Neural progenitor cell (in vitro differentiated cells): ENCODE measurements around the gene SATL1.

ENCODE experiments used
- EZH2 ChIP-seq: fragments of 200-600 bp; sonication (generic); IDR thresholded peaks from 2 replicates; pipeline ENCODE4 v1.6.1; 2017; ENCODE audit warnings: antibody characterized with exemption, mild to moderate bottlenecking, moderate library complexity
- EZH2phosphoT487 ChIP-seq: fragments of 200-600 bp; sonication (generic); IDR thresholded peaks from 2 replicates; pipeline ENCODE4 v1.6.1; 2017; ENCODE audit warnings: antibody characterized with exemption

DNA sequence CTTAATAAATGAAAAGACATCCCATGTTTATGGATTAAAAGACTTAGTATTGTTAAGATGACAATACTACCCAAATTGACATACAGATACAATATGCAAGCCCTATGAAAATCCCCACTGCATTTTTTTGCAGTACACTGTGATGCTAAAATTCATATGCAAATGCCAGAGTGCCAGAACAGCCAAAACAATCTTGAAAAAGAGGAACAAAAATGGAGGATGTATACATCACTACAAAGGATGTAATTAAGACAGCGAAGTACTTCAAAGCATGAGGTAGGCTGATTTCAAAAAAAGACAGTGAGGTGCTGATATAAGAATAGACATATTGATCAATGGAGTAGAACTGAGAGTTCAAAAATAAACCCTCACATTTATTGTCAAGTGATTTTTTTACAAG, 47.3 kb downstream of the SATL1 start:
- TF ChIP-seq EZH2phosphoT487 (no peak), EZH2 (no peak)
